ENCODE measurements around the gene TOR3A.

The TOR3A gene

DNA sequence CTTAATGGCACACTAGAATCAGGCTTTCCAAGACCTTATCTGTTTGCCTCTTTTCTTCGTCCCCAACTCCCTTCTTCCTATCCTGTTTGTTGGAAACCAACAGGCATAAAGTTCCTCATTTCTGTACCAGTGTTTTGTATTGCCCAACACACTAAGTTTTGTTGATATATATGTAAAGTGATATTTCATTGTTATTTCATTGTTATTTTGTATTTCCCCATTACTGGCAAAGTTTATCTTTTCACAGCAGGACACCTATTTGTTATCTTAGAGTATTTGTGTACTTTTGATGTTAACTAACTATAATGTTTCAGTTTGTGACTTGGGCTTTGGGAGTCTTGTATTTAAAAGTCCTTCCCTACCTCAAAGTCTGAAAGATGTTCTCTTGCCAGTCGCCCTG lies 29.1 kb upstream of the TOR3A start:
- TF ChIP-seq, protein P1, sequence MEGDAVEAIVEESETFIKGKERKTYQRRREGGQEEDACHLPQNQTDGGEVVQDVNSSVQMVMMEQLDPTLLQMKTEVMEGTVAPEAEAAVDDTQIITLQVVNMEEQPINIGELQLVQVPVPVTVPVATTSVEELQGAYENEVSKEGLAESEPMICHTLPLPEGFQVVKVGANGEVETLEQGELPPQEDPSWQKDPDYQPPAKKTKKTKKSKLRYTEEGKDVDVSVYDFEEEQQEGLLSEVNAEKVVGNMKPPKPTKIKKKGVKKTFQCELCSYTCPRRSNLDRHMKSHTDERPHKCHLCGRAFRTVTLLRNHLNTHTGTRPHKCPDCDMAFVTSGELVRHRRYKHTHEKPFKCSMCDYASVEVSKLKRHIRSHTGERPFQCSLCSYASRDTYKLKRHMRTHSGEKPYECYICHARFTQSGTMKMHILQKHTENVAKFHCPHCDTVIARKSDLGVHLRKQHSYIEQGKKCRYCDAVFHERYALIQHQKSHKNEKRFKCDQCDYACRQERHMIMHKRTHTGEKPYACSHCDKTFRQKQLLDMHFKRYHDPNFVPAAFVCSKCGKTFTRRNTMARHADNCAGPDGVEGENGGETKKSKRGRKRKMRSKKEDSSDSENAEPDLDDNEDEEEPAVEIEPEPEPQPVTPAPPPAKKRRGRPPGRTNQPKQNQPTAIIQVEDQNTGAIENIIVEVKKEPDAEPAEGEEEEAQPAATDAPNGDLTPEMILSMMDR (conservative IDR thresholded peaks at IDR 0.05; ENCODE audit: low read depth, low read length) = no peak
- no peak overlapping the region for H3K4me3 ChIP-seq (ENCODE audit: low read length)
- DNase-seq (ENCODE audit: low read depth) = no peak

- H3K4me3 ChIP-seq (ENCODE audit: low read length) = no peak overlapping the region
- TF ChIP-seq, protein P1 (conservative IDR thresholded peaks at IDR 0.05; ENCODE audit: low read depth, low read length) = no peak
- no peak for DNase-seq (ENCODE audit: low read depth)
Observed at GRCh38 chr1:179053486-179053885, 28.4 kb upstream of the TOR3A start.

- TF ChIP-seq, protein P1 (conservative IDR thresholded peaks at IDR 0.05; ENCODE audit: low read depth, low read length) = no peak
Observed at GRCh38 chr1:179055937-179056336, 25.9 kb upstream of the TOR3A start.

DNA sequence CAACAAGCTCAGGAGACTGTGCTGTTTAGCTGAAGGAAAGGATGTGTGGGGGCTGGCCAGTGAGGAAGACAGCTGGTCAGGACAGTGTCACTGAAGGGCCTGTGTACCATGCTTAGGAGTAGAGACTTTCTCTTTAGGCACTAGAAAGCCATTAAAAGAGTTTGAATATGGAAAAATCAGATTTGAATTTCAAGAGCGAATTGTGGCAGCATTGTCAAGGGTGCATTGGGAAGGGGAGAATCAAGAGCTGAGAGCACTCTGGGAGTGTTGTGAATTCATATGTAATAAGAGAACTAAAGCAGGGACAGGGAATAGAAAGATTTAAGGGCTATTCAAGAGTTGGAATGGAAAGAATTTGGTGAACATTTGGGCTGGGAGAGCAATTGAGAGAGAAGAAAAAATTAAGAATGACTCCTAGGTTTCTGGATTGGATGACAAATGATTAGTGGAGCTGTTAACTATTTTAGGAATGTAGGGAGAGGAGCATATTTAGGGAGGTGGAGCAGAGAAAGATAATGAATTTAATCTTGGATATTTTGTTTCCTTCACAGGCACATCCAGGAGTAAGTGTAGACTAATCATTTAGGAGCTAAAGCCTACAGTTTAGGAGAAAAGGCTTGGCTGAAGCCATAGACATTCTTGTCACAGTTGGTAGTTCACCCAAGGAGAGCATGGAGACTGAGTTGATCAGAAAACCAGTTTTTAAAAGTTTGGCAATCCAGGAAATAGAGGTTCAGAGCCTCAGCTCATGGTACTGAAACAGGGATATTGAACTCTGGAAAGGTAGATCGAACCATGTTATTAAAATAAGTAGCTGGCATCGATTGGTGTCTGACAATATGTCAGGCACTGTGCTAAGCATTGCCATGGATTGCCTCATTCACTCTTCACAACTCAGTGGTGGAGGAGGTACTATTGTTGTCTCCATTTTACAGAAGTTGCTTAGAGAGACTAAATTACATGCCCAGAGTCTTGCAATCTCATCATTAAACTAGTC lies 23.1 kb upstream of the TOR3A start:
- TF ChIP-seq, protein P1 (conservative IDR thresholded peaks at IDR 0.05; ENCODE audit: low read depth, low read length) = no peak
- no peak for DNase-seq (ENCODE audit: low read depth)
- H3K4me3 ChIP-seq (ENCODE audit: low read length) = no peak overlapping the region

More at GRCh38 chr1:179055937-179056336, 25.9 kb upstream of the TOR3A start:
- no peak for DNase-seq (ENCODE audit: low read depth)
- no peak overlapping the region for H3K4me3 ChIP-seq (ENCODE audit: low read length)

DNA sequence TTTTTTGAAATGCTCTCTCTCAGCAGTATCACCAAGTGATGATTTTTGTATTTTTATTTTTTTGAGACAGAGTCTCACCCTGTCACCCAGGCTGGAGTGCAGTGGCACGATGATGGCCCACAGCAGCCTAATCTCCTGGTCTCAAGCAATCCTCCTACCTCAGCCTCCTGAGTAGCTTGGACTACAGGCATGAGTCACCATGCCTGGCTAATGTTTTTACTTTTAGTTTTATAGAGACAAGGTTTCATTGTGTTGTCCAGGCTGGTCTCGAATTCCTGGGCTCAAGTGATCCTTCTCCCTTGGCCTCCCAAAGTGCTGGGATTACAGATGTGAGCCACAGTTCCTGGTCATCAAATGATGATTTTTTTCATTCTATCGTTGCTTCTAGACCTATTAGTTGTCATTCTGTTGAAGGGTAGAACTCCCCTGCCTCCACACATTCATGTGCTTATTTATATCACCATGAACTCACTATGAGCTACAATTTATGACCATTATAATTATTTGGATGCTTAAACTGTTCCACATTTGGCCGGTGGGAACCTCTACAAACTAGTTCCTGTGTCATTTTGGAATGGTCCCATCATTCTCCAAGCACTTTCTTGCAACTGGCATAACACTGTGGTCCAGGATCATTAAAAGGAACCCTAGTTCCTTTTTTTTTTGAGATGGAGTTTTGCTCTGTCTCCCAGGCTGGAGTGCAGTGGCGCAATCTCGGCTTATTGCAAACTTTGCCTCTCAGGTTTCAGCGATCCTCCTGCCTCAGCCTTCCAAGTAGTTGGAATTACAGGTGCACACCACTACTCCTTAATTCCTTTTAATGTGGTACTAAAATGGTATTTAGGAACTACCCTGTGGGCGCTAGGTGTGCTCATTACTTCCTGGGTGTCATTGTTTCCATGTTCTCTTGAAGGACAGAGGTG lies 20.2 kb upstream of the TOR3A start:
- no peak for DNase-seq (ENCODE audit: low read depth)
- H3K4me3 ChIP-seq (ENCODE audit: low read length) = no peak overlapping the region
- TF ChIP-seq, protein P1 (conservative IDR thresholded peaks at IDR 0.05; ENCODE audit: low read depth, low read length) = no peak

GRCh38 chr1:179066471-179066870 lies 15.4 kb upstream of the TOR3A start:
- TF ChIP-seq, protein P1 (conservative IDR thresholded peaks at IDR 0.05; ENCODE audit: low read depth, low read length) = no peak
- H3K4me3 ChIP-seq (ENCODE audit: low read length) = no peak overlapping the region
- no peak for DNase-seq (ENCODE audit: low read depth)
